Neuron (in vitro differentiated cells): Measurements from ENCODE around the gene SEZ6L.

Experiments used
- H2AFZ ChIP-seq: one replicate; pipeline ENCODE4 v1.6.1; 2013; ENCODE audit warnings: low read depth, mild to moderate bottlenecking, inconsistent platforms, low read length, moderate library complexity
- H3K27me3 ChIP-seq: one replicate; pipeline ENCODE4 v1.6.1; 2013; ENCODE audit warnings: low read length; ENCODE audit not compliant: insufficient read depth
- H3K36me3 ChIP-seq: one replicate; pipeline ENCODE4 v1.6.1; 2013; ENCODE audit warnings: low read length; ENCODE audit not compliant: insufficient read depth
- H3K4me1 ChIP-seq: one replicate; pipeline ENCODE4 v1.6.1; 2013; ENCODE audit warnings: low read length; ENCODE audit not compliant: insufficient read depth
- H3K4me3 ChIP-seq: 2 replicates; pipeline ENCODE4 v1.5.1; 2013; ENCODE audit warnings: mild to moderate bottlenecking, low read length, moderate library complexity
- H3K9me3 ChIP-seq: one replicate; pipeline ENCODE4 v1.6.1; 2013; ENCODE audit warnings: low read length

Gene SEZ6L

DNA sequence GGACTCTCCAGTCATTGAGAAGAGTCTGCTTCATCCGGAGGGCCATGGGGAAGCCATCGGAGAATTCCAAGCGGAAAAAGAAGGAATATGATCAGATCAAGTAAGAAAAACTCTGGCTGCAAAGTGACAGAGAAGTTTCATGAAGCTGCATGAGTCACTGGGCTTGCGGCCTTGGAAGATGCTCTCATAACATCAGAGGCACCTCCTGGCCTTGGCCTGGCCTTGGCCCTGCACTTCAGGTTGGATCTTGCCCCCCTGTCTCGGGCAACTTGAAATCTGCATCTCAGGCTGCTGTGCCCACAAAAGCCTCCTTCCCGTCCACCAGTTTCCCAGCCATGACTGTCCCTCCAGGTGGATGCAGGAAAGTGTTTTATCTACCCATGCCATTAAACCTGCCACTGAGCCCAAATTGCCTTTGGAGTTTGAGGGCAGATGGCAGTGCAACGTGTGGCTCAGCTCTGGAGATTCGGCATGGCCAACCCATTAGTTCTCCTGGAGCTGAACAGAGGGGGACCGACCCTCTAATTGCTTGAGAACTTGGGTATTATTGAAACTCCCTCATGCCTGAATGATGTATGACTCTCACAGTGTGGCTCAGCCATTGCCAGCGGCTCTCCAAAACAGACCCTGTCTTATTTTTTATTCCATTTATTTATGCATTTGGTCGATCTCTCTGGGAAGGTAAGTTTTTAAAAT is 66.7 kb downstream of the SEZ6L start:
- no peak overlapping the region for H2AFZ ChIP-seq
- no peaks in the 10 kb centered on the region for H3K9me3 ChIP-seq
- H3K36me3 ChIP-seq: no peaks in the 10 kb centered on the region
- peaks cover 18% of the 10 kb centered on the region for H3K27me3 ChIP-seq
- H3K4me3 ChIP-seq: no peak overlapping the region
- H3K4me1 ChIP-seq: no peaks in the 10 kb centered on the region

GRCh38 chr22:26236991-26237390 is 67.7 kb downstream of the SEZ6L start:
- Histone ChIP-seq H3K4me1 (no peaks in the 10 kb centered on the region), H3K4me3 (no peak overlapping the region), H3K27me3 (peaks cover 18% of the 10 kb centered on the region), H3K9me3 (no peaks in the 10 kb centered on the region), H3K36me3 (no peaks in the 10 kb centered on the region), H2AFZ (no peak overlapping the region)

GRCh38 chr22:26238596-26238995 is 69.3 kb downstream of the SEZ6L start:
- peaks cover 13% of the 10 kb centered on the region for H3K27me3 ChIP-seq
- no peak overlapping the region for H3K4me3 ChIP-seq

GRCh38 chr22:26239581-26239980 is 70.3 kb downstream of the SEZ6L start:
- Histone ChIP-seq H3K4me1 (no peaks in the 10 kb centered on the region), H2AFZ (no peak overlapping the region), H3K36me3 (no peaks in the 10 kb centered on the region), H3K9me3 (no peaks in the 10 kb centered on the region), H3K27me3 (peaks cover 13% of the 10 kb centered on the region), H3K4me3 (no peak overlapping the region)

More at GRCh38 chr22:26238596-26238995, 69.3 kb downstream of the SEZ6L start:
- H3K4me1 ChIP-seq: no peaks in the 10 kb centered on the region
- H3K36me3 ChIP-seq: no peaks in the 10 kb centered on the region
- H2AFZ ChIP-seq: no peak overlapping the region
- H3K9me3 ChIP-seq: no peaks in the 10 kb centered on the region

GRCh38 chr22:26241361-26241760 is 72.1 kb downstream of the SEZ6L start:
- Histone ChIP-seq H3K4me1 (no peaks in the 10 kb centered on the region), H3K27me3 (peaks cover 4% of the 10 kb centered on the region), H3K4me3 (no peak overlapping the region), H3K36me3 (no peaks in the 10 kb centered on the region), H3K9me3 (no peaks in the 10 kb centered on the region), H2AFZ (no peak overlapping the region)

- Histone ChIP-seq H2AFZ (no peak overlapping the region), H3K27me3 (no peaks in the 10 kb centered on the region), H3K9me3 (no peaks in the 10 kb centered on the region), H3K36me3 (no peaks in the 10 kb centered on the region), H3K4me1 (no peaks in the 10 kb centered on the region), H3K4me3 (no peak overlapping the region)
Observed at GRCh38 chr22:26245001-26245400, 75.7 kb downstream of the SEZ6L start.

DNA sequence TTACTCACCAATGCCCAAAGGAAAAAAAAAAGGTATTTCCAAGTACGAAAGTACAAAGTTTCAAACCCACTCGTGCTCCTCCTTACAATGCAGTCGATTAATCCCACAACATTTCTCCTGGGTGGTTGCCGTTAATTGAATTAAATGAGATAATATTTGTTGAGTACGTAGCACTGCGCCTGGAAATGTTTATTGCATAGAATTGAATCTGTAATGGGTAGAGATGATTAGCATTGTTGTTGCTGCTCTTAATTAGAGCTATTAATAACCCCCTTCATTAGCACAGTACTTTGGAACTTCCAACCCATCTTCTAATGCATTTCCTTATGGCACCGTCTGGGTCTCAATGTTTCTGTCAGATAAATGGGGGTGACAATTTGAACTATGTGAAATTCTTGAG is 77.3 kb downstream of the SEZ6L start:
- Histone ChIP-seq H2AFZ (no peak overlapping the region), H3K4me3 (no peak overlapping the region), H3K9me3 (no peaks in the 10 kb centered on the region), H3K27me3 (no peaks in the 10 kb centered on the region), H3K36me3 (no peaks in the 10 kb centered on the region), H3K4me1 (no peaks in the 10 kb centered on the region)

GRCh38 chr22:26251869-26252268 is 82.6 kb downstream of the SEZ6L start:
- Histone ChIP-seq H3K4me1 (no peaks in the 10 kb centered on the region), H2AFZ (no peak overlapping the region), H3K4me3 (no peak overlapping the region), H3K36me3 (no peaks in the 10 kb centered on the region), H3K27me3 (peaks cover 2% of the 10 kb centered on the region), H3K9me3 (no peaks in the 10 kb centered on the region)

- Histone ChIP-seq H3K4me3 (no peak overlapping the region), H3K27me3 (peaks cover 2% of the 10 kb centered on the region), H3K9me3 (no peaks in the 10 kb centered on the region), H3K4me1 (no peaks in the 10 kb centered on the region), H3K36me3 (no peaks in the 10 kb centered on the region), H2AFZ (no peak overlapping the region)
Observed at GRCh38 chr22:26259510-26259909, 90.2 kb downstream of the SEZ6L start.

GRCh38 chr22:26264162-26264561 is 94.9 kb downstream of the SEZ6L start:
- Histone ChIP-seq H3K27me3 (no peaks in the 10 kb centered on the region), H3K4me3 (no peak overlapping the region), H2AFZ (no peak overlapping the region), H3K36me3 (no peaks in the 10 kb centered on the region), H3K4me1 (no peaks in the 10 kb centered on the region), H3K9me3 (no peaks in the 10 kb centered on the region)

DNA sequence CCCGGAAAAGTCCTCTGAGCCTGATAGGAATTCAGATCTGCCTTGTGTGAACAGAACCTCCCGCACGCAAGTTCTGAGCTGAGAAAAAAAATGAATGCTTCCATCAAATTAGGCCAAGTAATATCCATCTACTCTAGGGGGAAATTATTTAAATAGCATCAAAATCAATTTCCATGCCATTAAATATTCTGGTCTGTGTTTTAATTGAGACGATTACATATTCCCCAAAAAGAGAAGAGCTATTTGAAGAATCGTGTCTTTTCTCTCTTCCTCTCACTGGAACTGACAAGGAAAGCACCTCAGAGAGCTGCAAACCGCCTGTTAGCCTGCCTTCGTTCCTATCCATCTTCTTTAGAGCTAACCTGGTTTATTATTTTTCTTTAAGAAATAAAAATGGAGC is 96.0 kb downstream of the SEZ6L start:
- no peaks in the 10 kb centered on the region for H3K27me3 ChIP-seq
- no peaks in the 10 kb centered on the region for H3K9me3 ChIP-seq
- no peaks in the 10 kb centered on the region for H3K4me1 ChIP-seq
- H2AFZ ChIP-seq: no peak overlapping the region
- no peak overlapping the region for H3K4me3 ChIP-seq
- H3K36me3 ChIP-seq: no peaks in the 10 kb centered on the region

DNA sequence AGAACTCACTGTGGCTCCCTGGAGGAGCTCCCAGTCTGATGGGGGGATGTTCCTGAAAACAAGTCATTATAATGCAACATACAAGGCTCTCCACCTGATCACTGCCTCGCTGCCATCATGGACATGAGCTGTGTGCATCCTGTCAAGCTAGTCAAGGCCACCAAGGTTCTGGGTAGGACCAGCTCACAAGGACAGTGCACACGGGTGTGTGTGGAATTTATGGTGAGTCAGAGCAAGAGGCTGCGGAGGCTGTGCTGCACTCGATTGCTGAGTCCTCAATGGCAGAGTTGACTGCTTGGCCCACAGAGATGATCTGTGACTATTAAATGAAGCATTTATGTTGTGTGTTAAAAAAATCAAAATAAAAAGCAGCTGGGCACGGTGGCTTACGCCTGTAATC is 96.6 kb downstream of the SEZ6L start:
- no peak overlapping the region for H3K4me3 ChIP-seq
- no peaks in the 10 kb centered on the region for H3K4me1 ChIP-seq
- H3K27me3 ChIP-seq: no peaks in the 10 kb centered on the region
- H2AFZ ChIP-seq: no peak overlapping the region
- H3K9me3 ChIP-seq: no peaks in the 10 kb centered on the region
- no peaks in the 10 kb centered on the region for H3K36me3 ChIP-seq

GRCh38 chr22:26267856-26268255 is 98.6 kb downstream of the SEZ6L start:
- no peaks in the 10 kb centered on the region for H3K9me3 ChIP-seq
- H3K4me3 ChIP-seq: no peak overlapping the region
- H2AFZ ChIP-seq: no peak overlapping the region
- no peaks in the 10 kb centered on the region for H3K27me3 ChIP-seq
- H3K4me1 ChIP-seq: no peaks in the 10 kb centered on the region
- H3K36me3 ChIP-seq: no peaks in the 10 kb centered on the region

- H3K4me3 ChIP-seq: no peak overlapping the region
- H2AFZ ChIP-seq: no peak overlapping the region
- no peaks in the 10 kb centered on the region for H3K27me3 ChIP-seq
- H3K4me1 ChIP-seq: no peaks in the 10 kb centered on the region
- no peaks in the 10 kb centered on the region for H3K9me3 ChIP-seq
- no peaks in the 10 kb centered on the region for H3K36me3 ChIP-seq
Observed at GRCh38 chr22:26269572-26269971, 100.3 kb downstream of the SEZ6L start.
